SKM-1 treated with dmso at 0.1 percent for 144 hours (cell line): ENCODE measurements around the gene DEPDC4.

Experiments used
- DNase-seq: peaks from one replicate; lab custom pipeline; 2025; ENCODE audit not compliant: unreplicated experiment; lab: John Stamatoyannopoulos, UW

DEPDC4 gene

GRCh38 chr12:100215209-100215608 is 51.7 kb downstream of the DEPDC4 start:
- no peak for DNase-seq

GRCh38 chr12:100214518-100214917 is 52.4 kb downstream of the DEPDC4 start:
- no peak for DNase-seq

GRCh38 chr12:100213016-100213891 is 53.6 kb downstream of the DEPDC4 start:
- no peak for DNase-seq

- DNase-seq: no peak
Observed at GRCh38 chr12:100211698-100212097, 55.2 kb downstream of the DEPDC4 start.

GRCh38 chr12:100208834-100209233 is 58.0 kb downstream of the DEPDC4 start:
- no peak for DNase-seq

GRCh38 chr12:100207311-100207710 is 59.6 kb downstream of the DEPDC4 start:
- DNase-seq: no peak

- DNase-seq: no peak
Observed at GRCh38 chr12:100201604-100202423, 65.1 kb downstream of the DEPDC4 start.

- peak; percentile 66 for DNase-seq
Observed at GRCh38 chr12:100200463-100201181, 66.3 kb downstream of the DEPDC4 start, which contains the start of gene ACTR6. Gene ACTR6, plus strand, starts transcription at chr12:100200815. Its CDS starts 37 bp downstream, at chr12:100200852.

- DNase-seq: peak; percentile 2
Observed at GRCh38 chr12:100199347-100200149, 67.3 kb downstream of the DEPDC4 start.

- no peak for DNase-seq
Observed at GRCh38 chr12:100199023-100199346, 67.9 kb downstream of the DEPDC4 start.

- DNase-seq: no peak
Observed at GRCh38 chr12:100197486-100197885, 69.4 kb downstream of the DEPDC4 start.

GRCh38 chr12:100193085-100193484 is 73.8 kb downstream of the DEPDC4 start:
- no peak for DNase-seq
